Non-pigmented ciliary epithelial cell (primary cell): ENCODE data around the gene JARID2.

ENCODE experiments used
- DNase-seq: peaks from one replicate; pipeline ENCODE4 v3.0.0-alpha.2; 2010; ENCODE audit warnings: low read depth

Gene JARID2

GRCh38 chr6:15520626-15521203 is 274.8 kb downstream of the JARID2 start:
- no peak for DNase-seq

GRCh38 chr6:15521582-15521981 is 275.7 kb downstream of the JARID2 start:
- no peak for DNase-seq

GRCh38 chr6:15522026-15522425 is 276.2 kb downstream of the JARID2 start:
- DNase-seq = no peak

GRCh38 chr6:15522427-15522826 is 276.6 kb downstream of the JARID2 start:
- no peak for DNase-seq

GRCh38 chr6:15522856-15523529 is 277.1 kb downstream of the JARID2 start:
- no peak for DNase-seq

- no peak for DNase-seq
These were observed 278.1 kb downstream of the JARID2 start for GRCh38 chr6:15523679-15524630.

- no peak for DNase-seq
These were observed 279.1 kb downstream of the JARID2 start for GRCh38 chr6:15524861-15525401.

- DNase-seq = no peak
These were observed 280.4 kb downstream of the JARID2 start for GRCh38 chr6:15526212-15526701.

- DNase-seq = no peak
These were observed 282.2 kb downstream of the JARID2 start for GRCh38 chr6:15527838-15528617.

- DNase-seq = no peak
These were observed 283.0 kb downstream of the JARID2 start for GRCh38 chr6:15528870-15529269.

GRCh38 chr6:15530411-15530810 is 284.5 kb downstream of the JARID2 start:
- DNase-seq = no peak

GRCh38 chr6:15531973-15532372 is 286.1 kb downstream of the JARID2 start:
- no peak for DNase-seq

- DNase-seq = no peak
These were observed 287.6 kb downstream of the JARID2 start for GRCh38 chr6:15533379-15534026.

GRCh38 chr6:15534974-15535373 is 289.1 kb downstream of the JARID2 start:
- DNase-seq = no peak

GRCh38 chr6:15535495-15536197 is 289.8 kb downstream of the JARID2 start:
- DNase-seq = no peak

- no peak for DNase-seq
These were observed 290.5 kb downstream of the JARID2 start for GRCh38 chr6:15536198-15536955.

- no peak for DNase-seq
These were observed 292.2 kb downstream of the JARID2 start for GRCh38 chr6:15538106-15538505.

- DNase-seq = no peak
These were observed 293.1 kb downstream of the JARID2 start for GRCh38 chr6:15538766-15539495.

GRCh38 chr6:15539722-15540270 is 293.9 kb downstream of the JARID2 start:
- no peak for DNase-seq
